ENCODE measurements around the gene FUBP3. TPM values are rescaled to one million over a fixed set of nuclear protein-coding genes. Genes with fewer than 3 reads are reported as not detected.

The FUBP3 gene
- total RNA-seq, 4 donors from 2014 or later, result 26.5 to 147 (median 33.7) TPM

DNA sequence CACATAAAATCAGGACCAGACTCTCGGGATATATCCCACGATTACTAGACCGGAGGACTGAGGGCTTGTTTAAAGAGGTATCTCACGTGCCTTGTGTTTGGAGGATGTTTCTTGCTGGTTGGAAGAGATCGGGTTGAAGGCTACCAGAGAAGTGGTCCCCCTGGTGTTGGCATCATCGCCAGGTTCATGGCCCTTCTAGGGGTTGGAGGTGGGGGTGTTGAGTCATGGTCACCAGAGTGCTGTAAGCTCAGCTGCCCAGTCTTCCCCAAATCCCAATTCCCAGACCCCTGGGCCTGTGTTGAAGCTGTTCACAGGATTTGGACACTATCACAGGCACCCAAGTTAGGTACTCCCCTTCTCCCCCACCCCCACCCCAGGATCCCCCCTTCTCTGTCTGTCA lies 55.9 kb downstream of the FUBP3 start:
- Histone ChIP-seq H3K36me3 (peaks cover 77% of the 10 kb centered on the region), H3K27ac (no peak overlapping the region), H3K4me1 (no peaks in the 10 kb centered on the region), H3K4me3 (no peak overlapping the region), H3K9me3 (no peaks in the 10 kb centered on the region), H3K27me3 (no peaks in the 10 kb centered on the region)
- WGBS, result 100% methylated on average over 6 of the region's 6 CpGs
- TF ChIP-seq POLR2A (IDR thresholded peaks at IDR 0.05) (no peak), EP300 (IDR thresholded peaks at IDR 0.05) (no peak), POLR2AphosphoS5 (IDR thresholded peaks at IDR 0.05) (no peak)
- TF ChIP-seq, protein P1, sequence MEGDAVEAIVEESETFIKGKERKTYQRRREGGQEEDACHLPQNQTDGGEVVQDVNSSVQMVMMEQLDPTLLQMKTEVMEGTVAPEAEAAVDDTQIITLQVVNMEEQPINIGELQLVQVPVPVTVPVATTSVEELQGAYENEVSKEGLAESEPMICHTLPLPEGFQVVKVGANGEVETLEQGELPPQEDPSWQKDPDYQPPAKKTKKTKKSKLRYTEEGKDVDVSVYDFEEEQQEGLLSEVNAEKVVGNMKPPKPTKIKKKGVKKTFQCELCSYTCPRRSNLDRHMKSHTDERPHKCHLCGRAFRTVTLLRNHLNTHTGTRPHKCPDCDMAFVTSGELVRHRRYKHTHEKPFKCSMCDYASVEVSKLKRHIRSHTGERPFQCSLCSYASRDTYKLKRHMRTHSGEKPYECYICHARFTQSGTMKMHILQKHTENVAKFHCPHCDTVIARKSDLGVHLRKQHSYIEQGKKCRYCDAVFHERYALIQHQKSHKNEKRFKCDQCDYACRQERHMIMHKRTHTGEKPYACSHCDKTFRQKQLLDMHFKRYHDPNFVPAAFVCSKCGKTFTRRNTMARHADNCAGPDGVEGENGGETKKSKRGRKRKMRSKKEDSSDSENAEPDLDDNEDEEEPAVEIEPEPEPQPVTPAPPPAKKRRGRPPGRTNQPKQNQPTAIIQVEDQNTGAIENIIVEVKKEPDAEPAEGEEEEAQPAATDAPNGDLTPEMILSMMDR (IDR thresholded peaks at IDR 0.05), result no peak
- DNase-seq (ENCODE audit: low spot score in 2 of 2), result no peak

GRCh38 chr9:130635721-130636647 lies 56.6 kb downstream of the FUBP3 start:
- WGBS, result 94% methylated on average over 31 of the region's 33 CpGs
- peaks cover 70% of the 10 kb centered on the region for H3K36me3 ChIP-seq

GRCh38 chr9:130636648-130637020 lies 57.3 kb downstream of the FUBP3 start:
- peaks cover 63% of the 10 kb centered on the region for H3K36me3 ChIP-seq
- TF ChIP-seq EP300 (IDR thresholded peaks at IDR 0.05), result no peak
- TF ChIP-seq, protein P1 (IDR thresholded peaks at IDR 0.05), result no peak
- TF ChIP-seq POLR2A (IDR thresholded peaks at IDR 0.05), result no peak
- TF ChIP-seq POLR2AphosphoS5 (IDR thresholded peaks at IDR 0.05), result no peak

More at GRCh38 chr9:130635721-130636647, 56.6 kb downstream of the FUBP3 start:
- no peaks in the 10 kb centered on the region for H3K27me3 ChIP-seq
- H3K4me3 ChIP-seq, result no peak overlapping the region
- DNase-seq (ENCODE audit: low spot score in 2 of 2), result no peak
- H3K4me1 ChIP-seq, result no peaks in the 10 kb centered on the region
- no peak for TF ChIP-seq POLR2A (IDR thresholded peaks at IDR 0.05)
- TF ChIP-seq, protein P1 (IDR thresholded peaks at IDR 0.05), result no peak
- TF ChIP-seq EP300 (IDR thresholded peaks at IDR 0.05), result no peak
- TF ChIP-seq POLR2AphosphoS5 (IDR thresholded peaks at IDR 0.05), result no peak
- no peak overlapping the region for H3K27ac ChIP-seq
- no peaks in the 10 kb centered on the region for H3K9me3 ChIP-seq

GRCh38 chr9:130638284-130639123 lies 59.1 kb downstream of the FUBP3 start:
- no peaks in the 10 kb centered on the region for H3K27me3 ChIP-seq
- H3K4me3 ChIP-seq, result no peak overlapping the region
- 83% methylated on average over 32 of the region's 37 CpGs for WGBS
- no peaks in the 10 kb centered on the region for H3K4me1 ChIP-seq
- peaks cover 45% of the 10 kb centered on the region for H3K36me3 ChIP-seq
- no peak for TF ChIP-seq POLR2AphosphoS5 (IDR thresholded peaks at IDR 0.05)
- no peak for TF ChIP-seq POLR2A (IDR thresholded peaks at IDR 0.05)
- TF ChIP-seq, protein P1 (IDR thresholded peaks at IDR 0.05), result no peak
- TF ChIP-seq EP300 (IDR thresholded peaks at IDR 0.05), result no peak
- no peaks in the 10 kb centered on the region for H3K9me3 ChIP-seq
- DNase-seq (ENCODE audit: low spot score in 2 of 2), result no peak
- H3K27ac ChIP-seq, result no peak overlapping the region

More at GRCh38 chr9:130636648-130637020, 57.3 kb downstream of the FUBP3 start:
- Histone ChIP-seq H3K27ac (no peak overlapping the region), H3K4me1 (no peaks in the 10 kb centered on the region), H3K27me3 (no peaks in the 10 kb centered on the region), H3K9me3 (no peaks in the 10 kb centered on the region), H3K4me3 (no peak overlapping the region)
- no peak for DNase-seq (ENCODE audit: low spot score in 2 of 2)
- WGBS, result 91% methylated on average over 4 of the region's 9 CpGs

Measured in suprapubic skin (tissue), 4 donors.